NCI-H1092 (cell line): ENCODE data around the gene SPINK1.
"Not testable (repeated sequence)": the region's sequence is repeated elsewhere in the genome, so short reads cannot be mapped to it uniquely, and the experiment has no call there.

ENCODE experiments used
- DNase-seq: peaks from one replicate; lab custom pipeline; 2025; lab: John Stamatoyannopoulos, UW

Gene SPINK1

GRCh38 chr5:147854894-147855773 lies 23.7 kb upstream of the SPINK1 start:
- DNase-seq = no peak

GRCh38 chr5:147854331-147854730 lies 22.9 kb upstream of the SPINK1 start:
- no peak for DNase-seq

GRCh38 chr5:147853372-147853987 lies 22.0 kb upstream of the SPINK1 start:
- no peak for DNase-seq

GRCh38 chr5:147852365-147852764 lies 20.9 kb upstream of the SPINK1 start:
- DNase-seq = no peak

- no peak for DNase-seq
These were observed 20.1 kb upstream of the SPINK1 start for GRCh38 chr5:147851578-147851977.

- no peak for DNase-seq
These were observed 17.8 kb upstream of the SPINK1 start for GRCh38 chr5:147849226-147849625.

- no peak for DNase-seq
These were observed 14.1 kb upstream of the SPINK1 start for GRCh38 chr5:147845618-147846017.

- DNase-seq = no peak
These were observed 13.4 kb upstream of the SPINK1 start for GRCh38 chr5:147844846-147845245.

- DNase-seq = no peak
These were observed 11.4 kb upstream of the SPINK1 start for GRCh38 chr5:147842869-147843268.

GRCh38 chr5:147836439-147836838 lies 5.0 kb upstream of the SPINK1 start:
- DNase-seq = no peak

- no peak for DNase-seq
These were observed 3.9 kb upstream of the SPINK1 start for GRCh38 chr5:147835386-147835798.

- no peak for DNase-seq
These were observed 1.1 kb upstream of the SPINK1 start for GRCh38 chr5:147832541-147832940.

GRCh38 chr5:147830035-147830434 lies 1.4 kb downstream of the SPINK1 start:
- DNase-seq = no peak

- DNase-seq = not testable (repeated sequence)
These were observed 4.5 kb downstream of the SPINK1 start for GRCh38 chr5:147827017-147827416.

- DNase-seq = no peak
These were observed 5.1 kb downstream of the SPINK1 start for GRCh38 chr5:147826361-147826760.

GRCh38 chr5:147822686-147823491 lies 8.6 kb downstream of the SPINK1 start:
- DNase-seq = peak; percentile 44

- DNase-seq = not testable (repeated sequence)
These were observed 9.2 kb downstream of the SPINK1 start for GRCh38 chr5:147822222-147822621.

GRCh38 chr5:147821766-147822165 lies 9.7 kb downstream of the SPINK1 start:
- no peak for DNase-seq

GRCh38 chr5:147819261-147819770 lies 12.2 kb downstream of the SPINK1 start:
- no peak for DNase-seq

- DNase-seq = no peak
These were observed 13.2 kb downstream of the SPINK1 start for GRCh38 chr5:147818290-147818689.

GRCh38 chr5:147813696-147814095 lies 17.8 kb downstream of the SPINK1 start:
- no peak for DNase-seq
